Prostate gland (tissue), 2 donors: ENCODE measurements around the gene FNBP1.

Experiments
- CTCF ChIP-seq, 4 experiments: fragments of 200-600 bp in 2 of 4; fragments of 450-650 bp in 2 of 4; sonication (generic) in 2 of 4; IDR thresholded peaks; 1 replicate in 3 of 4; 2 replicates in 1 of 4; pipeline ENCODE4 v1.5.1; 2016 to 2019; ENCODE audit warnings: antibody characterized with exemption in 4 of 4, mild to moderate bottlenecking in 2 of 4, moderate library complexity in 2 of 4
- POLR2A ChIP-seq: fragments of 450-650 bp; IDR thresholded peaks from one replicate; pipeline ENCODE4 v1.6.1; 2016; ENCODE audit warnings: antibody characterized with exemption, mild to moderate bottlenecking
- POLR2AphosphoS5 ChIP-seq: sonication (generic); formaldehyde crosslinking; IDR thresholded peaks from one replicate; pipeline ENCODE4 v1.6.1; 2017; ENCODE audit warnings: antibody characterized with exemption

GRCh38 chr9:130043654-130044623 lies 950 bp upstream of the FNBP1 start:
- TF ChIP-seq CTCF (IDR thresholded peaks at IDR 0.05) (no peak), POLR2AphosphoS5 (no peak), POLR2A (no peak)
